ENCODE results near the gene POU2F1.
A peak's percentile ranks its signal among the peaks of the same experiment; 100 is the strongest.

The POU2F1 gene

DNA sequence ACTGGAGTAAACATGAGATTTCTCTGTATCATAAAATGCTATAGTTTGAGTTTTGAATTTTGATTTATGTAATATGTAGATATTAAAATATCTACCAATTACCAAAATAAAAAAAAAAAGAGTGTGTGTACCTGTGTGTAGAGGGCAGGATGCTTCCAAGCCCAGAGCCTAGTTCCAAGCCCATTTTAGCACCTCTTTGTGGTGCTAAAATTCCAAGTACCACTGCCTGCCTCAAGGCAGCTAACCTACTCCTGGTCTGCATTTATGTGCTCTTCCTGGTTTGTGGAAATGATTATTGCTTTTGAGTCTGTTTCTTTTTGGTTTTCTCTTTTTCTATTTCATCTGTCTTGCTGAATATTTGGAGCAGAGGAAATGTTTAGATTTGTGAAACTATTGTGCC is 8.7 kb upstream of the POU2F1 start:
- TF ChIP-seq, protein P1, sequence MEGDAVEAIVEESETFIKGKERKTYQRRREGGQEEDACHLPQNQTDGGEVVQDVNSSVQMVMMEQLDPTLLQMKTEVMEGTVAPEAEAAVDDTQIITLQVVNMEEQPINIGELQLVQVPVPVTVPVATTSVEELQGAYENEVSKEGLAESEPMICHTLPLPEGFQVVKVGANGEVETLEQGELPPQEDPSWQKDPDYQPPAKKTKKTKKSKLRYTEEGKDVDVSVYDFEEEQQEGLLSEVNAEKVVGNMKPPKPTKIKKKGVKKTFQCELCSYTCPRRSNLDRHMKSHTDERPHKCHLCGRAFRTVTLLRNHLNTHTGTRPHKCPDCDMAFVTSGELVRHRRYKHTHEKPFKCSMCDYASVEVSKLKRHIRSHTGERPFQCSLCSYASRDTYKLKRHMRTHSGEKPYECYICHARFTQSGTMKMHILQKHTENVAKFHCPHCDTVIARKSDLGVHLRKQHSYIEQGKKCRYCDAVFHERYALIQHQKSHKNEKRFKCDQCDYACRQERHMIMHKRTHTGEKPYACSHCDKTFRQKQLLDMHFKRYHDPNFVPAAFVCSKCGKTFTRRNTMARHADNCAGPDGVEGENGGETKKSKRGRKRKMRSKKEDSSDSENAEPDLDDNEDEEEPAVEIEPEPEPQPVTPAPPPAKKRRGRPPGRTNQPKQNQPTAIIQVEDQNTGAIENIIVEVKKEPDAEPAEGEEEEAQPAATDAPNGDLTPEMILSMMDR (conservative IDR thresholded peaks at IDR 0.05; ENCODE audit: low read depth, low read length), result no peak
- DNase-seq (ENCODE audit: low read depth), result no peak
- no peak overlapping the region for H3K4me3 ChIP-seq (ENCODE audit: low read depth, low read length)

DNA sequence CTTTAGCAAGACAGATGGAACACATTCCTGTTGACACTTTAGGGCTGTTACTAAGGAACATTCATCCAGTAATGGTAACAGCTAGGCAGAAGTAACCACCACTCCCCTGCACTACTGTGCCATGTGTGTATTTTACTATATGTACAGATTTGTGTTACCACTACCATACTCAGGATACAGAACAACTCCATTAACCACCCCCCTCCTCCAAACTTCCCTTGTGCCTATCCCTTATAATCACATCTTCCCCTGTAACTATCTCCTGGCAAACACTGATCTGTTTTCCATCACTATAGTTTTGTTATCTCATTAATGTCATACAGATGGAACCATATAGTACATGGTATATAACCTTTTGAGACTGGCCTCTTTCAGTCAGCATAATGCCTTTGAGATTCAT is 3.9 kb upstream of the POU2F1 start:
- DNase-seq (ENCODE audit: low read depth), result no peak
- no peak overlapping the region for H3K4me3 ChIP-seq (ENCODE audit: low read depth, low read length)
- TF ChIP-seq, protein P1 (conservative IDR thresholded peaks at IDR 0.05; ENCODE audit: low read depth, low read length), result no peak

DNA sequence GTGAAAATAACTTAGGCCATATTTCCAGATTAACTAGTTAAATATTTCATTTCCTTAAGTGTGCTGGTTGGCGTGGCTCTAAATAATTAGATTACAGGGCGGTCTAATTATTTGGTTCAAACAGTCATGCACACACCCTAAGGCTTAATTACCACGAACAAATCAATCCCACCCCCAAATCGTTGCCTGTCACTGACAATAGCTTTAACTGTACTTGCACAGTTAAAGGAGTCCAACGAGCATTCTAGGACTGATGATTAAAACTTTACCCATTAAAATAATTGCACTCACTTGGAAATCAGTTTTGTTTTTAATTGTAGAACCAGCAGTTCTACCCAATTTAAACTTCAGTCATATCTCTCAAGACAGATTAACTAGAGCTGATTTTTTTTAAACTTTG is 1.5 kb upstream of the POU2F1 start:
- H3K4me3 ChIP-seq (ENCODE audit: low read depth, low read length), result peak overlapping the region; percentile 96
- TF ChIP-seq, protein P1 (conservative IDR thresholded peaks at IDR 0.05; ENCODE audit: low read depth, low read length), result no peak
- DNase-seq (ENCODE audit: low read depth), result no peak

DNA sequence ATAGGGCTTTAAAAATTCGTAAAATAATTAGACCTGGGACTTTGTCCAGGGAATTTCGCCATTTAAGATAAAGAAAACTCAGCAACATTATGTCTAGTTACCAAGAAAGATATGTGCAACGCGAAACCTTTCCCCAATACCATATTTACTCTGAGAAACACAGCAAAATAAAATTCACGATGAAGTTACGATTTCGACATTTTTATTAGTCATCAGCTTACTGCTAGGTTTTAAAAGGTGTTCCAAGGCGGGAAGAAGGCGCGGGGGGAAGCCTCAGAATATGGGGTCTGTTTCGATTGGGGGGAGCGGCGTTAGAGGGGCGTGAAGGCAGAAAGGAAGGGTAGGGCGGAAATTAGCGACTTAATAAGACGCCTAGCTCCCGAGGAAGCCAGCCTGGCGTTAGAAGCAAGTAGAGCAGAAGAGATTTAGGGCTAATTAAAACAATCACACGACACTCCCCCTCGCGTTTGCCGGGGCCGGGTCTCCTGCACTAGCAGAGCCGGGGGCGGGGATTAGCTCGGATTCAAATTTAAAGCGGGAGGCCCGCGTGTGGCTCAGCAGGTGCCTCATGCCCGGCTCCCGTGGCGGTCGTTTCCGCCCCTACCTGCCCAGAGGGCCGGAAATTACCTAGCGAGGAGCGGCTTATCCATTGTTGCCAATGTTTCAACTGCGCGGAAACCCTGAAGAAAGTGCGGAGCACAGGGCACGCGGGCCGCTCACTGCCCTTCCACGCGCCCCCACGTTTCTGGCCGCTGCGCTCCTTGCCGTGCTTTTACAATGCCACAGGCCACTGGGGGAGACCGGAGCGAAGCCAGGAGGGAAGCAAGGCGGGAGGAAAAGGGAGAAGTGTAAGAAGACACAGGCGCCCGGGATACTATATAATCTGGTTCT is 795 bp upstream of the POU2F1 start:
- H3K4me3 ChIP-seq (ENCODE audit: low read depth, low read length), result peak overlapping the region; percentile 96
- peak; percentile 72 for DNase-seq (ENCODE audit: low read depth)
- TF ChIP-seq, protein P1 (conservative IDR thresholded peaks at IDR 0.05; ENCODE audit: low read depth, low read length), result peak; percentile 26

DNA sequence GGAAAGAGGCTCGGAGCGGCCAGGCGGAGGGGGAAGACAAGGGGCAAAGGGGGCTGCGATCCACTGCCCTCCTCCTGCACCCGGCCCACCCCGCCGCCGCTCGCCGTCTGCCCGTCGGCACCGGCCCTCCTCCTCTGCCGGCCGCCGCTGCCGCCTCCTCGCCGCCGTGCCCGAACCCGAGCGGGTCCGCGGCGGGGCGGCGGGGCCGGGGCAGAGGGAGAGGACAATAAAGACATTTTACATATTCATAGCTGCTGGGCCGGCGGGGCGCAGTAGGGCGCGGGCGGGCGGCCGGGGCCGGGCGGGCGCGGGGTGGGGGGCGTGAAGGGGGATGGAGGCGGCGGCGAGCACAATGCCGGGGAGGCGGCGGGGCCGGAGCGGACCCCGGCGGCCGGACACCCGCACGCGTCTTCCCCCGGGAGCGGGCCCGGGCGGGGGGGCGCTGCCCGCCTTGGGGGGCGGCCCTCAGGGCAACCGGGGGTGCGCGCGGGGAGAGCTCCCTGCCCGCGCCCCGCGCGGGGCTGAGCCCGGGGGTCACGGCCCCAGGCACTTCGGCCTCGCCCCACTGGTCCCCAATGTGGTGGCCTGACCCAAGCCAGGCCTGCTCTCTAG is 546 bp downstream of the POU2F1 start:
- no peak for DNase-seq (ENCODE audit: low read depth)
- H3K4me3 ChIP-seq (ENCODE audit: low read depth, low read length), result peak overlapping the region; percentile 76
- TF ChIP-seq, protein P1 (conservative IDR thresholded peaks at IDR 0.05; ENCODE audit: low read depth, low read length), result no peak

DNA sequence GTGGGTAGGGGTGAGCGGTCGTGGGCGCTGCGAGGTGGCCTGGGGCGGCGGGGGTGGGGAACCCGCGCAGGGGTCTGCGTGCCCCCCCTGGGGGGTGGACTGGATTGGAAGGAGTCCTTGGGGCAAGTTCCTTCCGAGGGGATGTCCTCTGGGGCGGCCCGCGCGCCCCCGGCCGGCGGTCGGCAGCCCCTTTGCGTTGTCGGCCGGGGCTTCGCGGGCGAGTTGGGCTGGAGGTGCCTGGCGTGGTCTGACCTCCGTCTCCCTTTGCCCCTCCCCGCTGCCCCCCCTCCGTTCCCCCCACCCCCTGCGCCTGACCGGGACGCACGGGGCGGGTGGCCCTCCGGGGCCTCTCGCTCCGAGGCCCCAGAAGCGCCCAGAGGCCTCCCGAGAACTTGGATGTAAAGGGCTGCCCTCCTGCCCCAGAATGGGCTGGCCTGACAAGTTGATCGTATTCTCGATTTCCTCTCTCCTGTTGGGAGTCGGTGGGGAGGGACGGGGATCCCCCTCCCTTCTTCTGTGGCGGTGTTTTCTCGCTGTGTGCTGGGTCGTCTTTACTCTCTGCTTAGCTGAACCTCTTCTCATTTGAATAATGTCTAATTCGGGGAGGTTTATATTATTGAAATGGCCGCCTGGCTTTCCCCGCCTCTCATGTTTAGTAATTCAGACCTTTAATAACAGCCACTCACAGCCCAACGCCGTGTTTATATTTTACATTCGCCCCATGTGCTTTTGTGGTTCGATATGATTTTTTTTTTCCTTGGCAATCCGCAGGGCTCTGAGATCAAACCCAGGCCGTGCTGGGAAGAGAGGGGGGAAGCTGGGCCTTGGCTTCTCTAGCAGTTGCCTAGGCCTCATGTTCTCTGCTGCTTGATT is 1.3 kb downstream of the POU2F1 start:
- peak overlapping the region; percentile 76 for H3K4me3 ChIP-seq (ENCODE audit: low read depth, low read length)
- peak; percentile 87 for DNase-seq (ENCODE audit: low read depth)

More for the DNA sequence above, 1.3 kb downstream of the POU2F1 start:
- TF ChIP-seq, protein P1 (conservative IDR thresholded peaks at IDR 0.05; ENCODE audit: low read depth, low read length), result no peak
